WTC11 (cell line): Measurements from ENCODE around the gene GDI1. TPM values are rescaled to one million over a fixed set of nuclear protein-coding genes. Genes with fewer than 3 reads are reported as not detected.

ENCODE experiments used
- ATAC-seq: fragments of 200-7000 bp; cut with Tn5 transposase; 2 replicates; pipeline ENCODE4 v1.10.0; 2021; ENCODE audit warnings: mild to moderate bottlenecking, moderate library complexity
- CTCF ChIA-PET: fragments of 300-600 bp; sonication (Branson Sonifier 250); formaldehyde crosslinking; loops from one replicate; lab custom pipeline; 2021; ENCODE audit warnings: antibody characterized with exemption; lab: Charles Lee
- POLR2A ChIA-PET: fragments of 350-600 bp; sonication (Branson Sonifier 250); formaldehyde crosslinking; loops from one replicate; lab custom pipeline; 2021; ENCODE audit warnings: antibody characterized with exemption; lab: Charles Lee
- DNase-seq: peaks from one replicate; pipeline ENCODE4 v3.0.0; 2021; ENCODE audit warnings: low spot score
- H3K27ac Mint-ChIP-seq: 2 replicates; pipeline ENCODE4 v1.8.0; 2021; ENCODE audit warnings: mixed read lengths
- H3K27me3 Mint-ChIP-seq: 2 replicates; pipeline ENCODE4 v1.8.0; 2021; ENCODE audit warnings: low read depth, mild to moderate bottlenecking, moderate library complexity, mixed read lengths
- H3K36me3 Mint-ChIP-seq: 2 replicates; pipeline ENCODE4 v1.8.0; 2021; ENCODE audit warnings: mixed read lengths
- H3K4me1 Mint-ChIP-seq: 2 replicates; pipeline ENCODE4 v1.8.0; 2022; ENCODE audit warnings: mixed read lengths
- H3K4me3 Mint-ChIP-seq: 2 replicates; pipeline ENCODE4 v1.8.0; 2021; ENCODE audit warnings: mild to moderate bottlenecking, moderate library complexity, mixed read lengths
- H3K9me3 Mint-ChIP-seq: 2 replicates; pipeline ENCODE4 v1.8.0; 2021; ENCODE audit warnings: mixed read lengths
- CREM ChIP-seq: sonication (generic); formaldehyde crosslinking; IDR thresholded peaks from 2 replicates; pipeline ENCODE4 v1.8.1; 2022; ENCODE audit warnings: mild to moderate bottlenecking, missing genetic modification reagents, moderate library complexity
- ELF4 ChIP-seq: sonication (generic); formaldehyde crosslinking; IDR thresholded peaks from 2 replicates; pipeline ENCODE4 v1.8.1; 2022; ENCODE audit warnings: low read depth, mild to moderate bottlenecking, moderate library complexity, missing genetic modification reagents
- ESRRA ChIP-seq: sonication (generic); formaldehyde crosslinking; IDR thresholded peaks from 2 replicates; pipeline ENCODE4 v1.8.1; 2022; ENCODE audit warnings: mild to moderate bottlenecking, missing genetic modification reagents, borderline replicate concordance
- GRHL2 ChIP-seq: fragments of 250-450 bp; sonication (Bioruptor Pico); IDR thresholded peaks from 2 replicates; pipeline ENCODE4 v1.8.0; 2022; ENCODE audit warnings: mild to moderate bottlenecking, moderate library complexity; ENCODE audit not compliant: insufficient replicate concordance, severe bottlenecking
- NR2C2 ChIP-seq: sonication (generic); formaldehyde crosslinking; IDR thresholded peaks from 2 replicates; pipeline ENCODE4 v1.8.0; 2022; ENCODE audit warnings: mild to moderate bottlenecking, missing genetic modification reagents
- SMAD3 ChIP-seq: sonication (generic); formaldehyde crosslinking; IDR thresholded peaks from 2 replicates; pipeline ENCODE4 v1.8.0; 2022; ENCODE audit warnings: missing genetic modification reagents, mild to moderate bottlenecking, borderline replicate concordance
- TEAD1 ChIP-seq: sonication (generic); formaldehyde crosslinking; IDR thresholded peaks from 2 replicates; pipeline ENCODE4 v1.8.0; 2022; ENCODE audit warnings: mild to moderate bottlenecking, missing genetic modification reagents
- ZNF138 ChIP-seq: sonication (generic); formaldehyde crosslinking; conservative IDR thresholded peaks from 2 replicates; pipeline ENCODE4 v1.8.1; 2022; ENCODE audit warnings: mild to moderate bottlenecking, moderate library complexity, missing genetic modification reagents
- ZNF671 ChIP-seq: fragments of 250-450 bp; sonication (Bioruptor Pico); IDR thresholded peaks from 2 replicates; pipeline ENCODE4 v1.8.0; 2021; ENCODE audit warnings: mild to moderate bottlenecking
- total RNA-seq: library from RNA; stranded (reverse); gene quantifications from 3 replicates; pipeline ENCODE4 v1.2.3, GENCODE V29; 2021
- TF ChIP-seq, protein P1 (sequence below): sonication (generic); formaldehyde crosslinking; IDR thresholded peaks from 2 replicates; pipeline ENCODE4 v1.8.0; 2022; ENCODE audit warnings: mild to moderate bottlenecking, missing genetic modification reagents
- TF ChIP-seq, protein P2 (sequence below): fragments of 250-450 bp; sonication (Bioruptor Pico); IDR thresholded peaks from 2 replicates; pipeline ENCODE4 v1.9.0; 2021; ENCODE audit warnings: moderate library complexity, mild to moderate bottlenecking, inconsistent platforms, borderline replicate concordance
- TF ChIP-seq, protein P3 (sequence below): fragments of 250-450 bp; sonication (Bioruptor Pico); conservative IDR thresholded peaks from 2 replicates; pipeline ENCODE4 v1.9.0; 2021; ENCODE audit warnings: mild to moderate bottlenecking
- TF ChIP-seq, protein P4 (sequence below): fragments of 250-450 bp; sonication (Bioruptor Pico); IDR thresholded peaks from 2 replicates; pipeline ENCODE4 v1.9.0; 2021; ENCODE audit warnings: mild to moderate bottlenecking, borderline replicate concordance
- TF ChIP-seq, protein P5 (sequence below): fragments of 250-450 bp; sonication (Bioruptor Pico); IDR thresholded peaks from 2 replicates; pipeline ENCODE4 v2.1.2; 2022; ENCODE audit warnings: mild to moderate bottlenecking, moderate library complexity

Gene GDI1
- total RNA-seq, 1 experiment from 2014 or later = 108 TPM

DNA sequence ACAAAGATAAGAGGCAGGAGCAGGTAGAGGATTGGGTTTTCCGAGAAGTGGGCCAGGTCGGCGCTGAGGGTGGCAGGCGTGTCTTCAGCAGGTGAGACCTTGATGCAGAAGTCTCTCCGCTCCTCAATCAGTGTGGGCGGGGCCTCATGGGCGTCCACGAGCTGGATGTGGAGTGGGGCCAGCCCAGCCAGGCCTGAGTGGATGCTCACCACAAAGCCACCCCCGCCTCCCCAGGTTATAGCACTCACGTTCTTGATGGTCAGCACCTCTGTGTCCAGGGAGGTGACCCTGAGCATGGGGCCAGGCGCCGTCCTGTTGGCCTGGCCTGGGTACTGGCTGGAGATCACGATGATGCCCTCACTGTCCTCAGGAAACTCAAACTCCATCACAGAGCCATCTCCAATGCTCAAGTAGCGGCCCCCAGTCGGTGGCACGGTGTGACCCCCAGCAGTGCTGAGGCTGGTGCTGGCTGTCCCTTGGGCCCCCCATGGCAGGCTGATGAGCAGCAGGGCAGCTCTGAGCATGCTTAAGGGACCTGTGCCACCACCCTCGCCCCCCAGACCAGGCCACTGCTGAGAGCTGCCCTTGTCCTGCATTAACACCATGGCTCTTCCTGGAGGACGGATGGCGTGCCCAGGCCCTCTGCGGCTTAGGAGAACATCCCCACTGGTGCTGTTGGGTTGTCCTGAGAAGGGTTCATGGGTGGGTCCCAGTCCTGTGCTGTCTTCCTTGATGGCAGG lies 51.6 kb downstream of the GDI1 start:
- ChIA-PET POLR2A (interaction anchor here (1.2 kb wide), 1 partner anchor 39 kb away, joined by 5 read pairs; no protein-coding TSS in a partner anchor), CTCF (no interaction called here)
- TF ChIP-seq ZNF671 (no peak), ESRRA (no peak), GRHL2 (CRISPR knock-in tag) (no peak), CREM (no peak), SMAD3 (CRISPR knock-in tag) (no peak), ZNF138 (no peak), ELF4 (CRISPR knock-in tag) (no peak), TEAD1 (CRISPR knock-in tag) (no peak), NR2C2 (CRISPR knock-in tag) (no peak)
- TF ChIP-seq, protein P1, sequence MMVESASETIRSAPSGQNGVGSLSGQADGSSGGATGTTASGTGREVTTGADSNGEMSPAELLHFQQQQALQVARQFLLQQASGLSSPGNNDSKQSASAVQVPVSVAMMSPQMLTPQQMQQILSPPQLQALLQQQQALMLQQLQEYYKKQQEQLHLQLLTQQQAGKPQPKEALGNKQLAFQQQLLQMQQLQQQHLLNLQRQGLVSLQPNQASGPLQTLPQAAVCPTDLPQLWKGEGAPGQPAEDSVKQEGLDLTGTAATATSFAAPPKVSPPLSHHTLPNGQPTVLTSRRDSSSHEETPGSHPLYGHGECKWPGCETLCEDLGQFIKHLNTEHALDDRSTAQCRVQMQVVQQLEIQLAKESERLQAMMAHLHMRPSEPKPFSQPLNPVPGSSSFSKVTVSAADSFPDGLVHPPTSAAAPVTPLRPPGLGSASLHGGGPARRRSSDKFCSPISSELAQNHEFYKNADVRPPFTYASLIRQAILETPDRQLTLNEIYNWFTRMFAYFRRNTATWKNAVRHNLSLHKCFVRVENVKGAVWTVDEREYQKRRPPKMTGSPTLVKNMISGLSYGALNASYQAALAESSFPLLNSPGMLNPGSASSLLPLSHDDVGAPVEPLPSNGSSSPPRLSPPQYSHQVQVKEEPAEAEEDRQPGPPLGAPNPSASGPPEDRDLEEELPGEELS = no peak
- TF ChIP-seq, protein P2, sequence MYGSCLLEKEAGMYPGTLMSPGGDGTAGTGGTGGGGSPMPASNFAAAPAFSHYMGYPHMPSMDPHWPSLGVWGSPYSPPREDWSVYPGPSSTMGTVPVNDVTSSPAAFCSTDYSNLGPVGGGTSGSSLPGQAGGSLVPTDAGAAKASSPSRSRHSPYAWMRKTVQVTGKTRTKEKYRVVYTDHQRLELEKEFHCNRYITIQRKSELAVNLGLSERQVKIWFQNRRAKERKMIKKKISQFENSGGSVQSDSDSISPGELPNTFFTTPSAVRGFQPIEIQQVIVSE = no peak
- TF ChIP-seq, protein P3, sequence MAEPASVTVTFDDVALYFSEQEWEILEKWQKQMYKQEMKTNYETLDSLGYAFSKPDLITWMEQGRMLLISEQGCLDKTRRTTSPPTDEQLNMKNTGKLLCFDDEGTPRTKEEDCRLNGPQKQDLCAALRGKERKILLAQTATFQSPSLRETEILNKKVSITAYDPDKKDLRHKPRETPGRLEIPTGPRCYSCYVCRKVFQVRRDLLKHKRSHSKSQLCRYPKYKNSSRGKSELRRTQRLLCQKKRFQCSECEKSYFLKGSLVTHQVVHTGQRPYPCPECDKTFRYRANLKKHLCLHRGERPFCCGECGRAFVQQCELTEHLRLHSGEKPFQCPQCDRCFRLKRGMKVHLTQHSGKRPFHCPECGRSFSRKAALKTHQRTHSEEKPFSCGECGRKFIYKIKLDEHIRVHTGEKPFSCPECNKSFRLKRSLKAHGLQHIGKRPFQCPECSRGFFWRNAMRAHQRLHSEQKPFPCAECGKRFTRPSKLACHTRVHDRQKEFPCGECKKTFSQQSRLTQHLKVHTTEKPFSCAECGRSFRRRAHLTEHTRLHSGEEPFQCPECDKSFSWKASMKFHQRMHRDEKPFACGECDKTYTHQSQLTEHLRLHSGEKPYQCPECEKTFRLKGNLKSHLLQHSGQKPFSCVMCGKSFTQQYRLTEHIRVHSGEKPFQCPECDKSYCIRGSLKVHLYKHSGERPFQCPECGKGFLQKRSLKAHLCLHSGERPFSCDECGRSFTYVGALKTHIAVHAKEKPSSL (CRISPR knock-in tag) = no peak
- TF ChIP-seq, protein P4, sequence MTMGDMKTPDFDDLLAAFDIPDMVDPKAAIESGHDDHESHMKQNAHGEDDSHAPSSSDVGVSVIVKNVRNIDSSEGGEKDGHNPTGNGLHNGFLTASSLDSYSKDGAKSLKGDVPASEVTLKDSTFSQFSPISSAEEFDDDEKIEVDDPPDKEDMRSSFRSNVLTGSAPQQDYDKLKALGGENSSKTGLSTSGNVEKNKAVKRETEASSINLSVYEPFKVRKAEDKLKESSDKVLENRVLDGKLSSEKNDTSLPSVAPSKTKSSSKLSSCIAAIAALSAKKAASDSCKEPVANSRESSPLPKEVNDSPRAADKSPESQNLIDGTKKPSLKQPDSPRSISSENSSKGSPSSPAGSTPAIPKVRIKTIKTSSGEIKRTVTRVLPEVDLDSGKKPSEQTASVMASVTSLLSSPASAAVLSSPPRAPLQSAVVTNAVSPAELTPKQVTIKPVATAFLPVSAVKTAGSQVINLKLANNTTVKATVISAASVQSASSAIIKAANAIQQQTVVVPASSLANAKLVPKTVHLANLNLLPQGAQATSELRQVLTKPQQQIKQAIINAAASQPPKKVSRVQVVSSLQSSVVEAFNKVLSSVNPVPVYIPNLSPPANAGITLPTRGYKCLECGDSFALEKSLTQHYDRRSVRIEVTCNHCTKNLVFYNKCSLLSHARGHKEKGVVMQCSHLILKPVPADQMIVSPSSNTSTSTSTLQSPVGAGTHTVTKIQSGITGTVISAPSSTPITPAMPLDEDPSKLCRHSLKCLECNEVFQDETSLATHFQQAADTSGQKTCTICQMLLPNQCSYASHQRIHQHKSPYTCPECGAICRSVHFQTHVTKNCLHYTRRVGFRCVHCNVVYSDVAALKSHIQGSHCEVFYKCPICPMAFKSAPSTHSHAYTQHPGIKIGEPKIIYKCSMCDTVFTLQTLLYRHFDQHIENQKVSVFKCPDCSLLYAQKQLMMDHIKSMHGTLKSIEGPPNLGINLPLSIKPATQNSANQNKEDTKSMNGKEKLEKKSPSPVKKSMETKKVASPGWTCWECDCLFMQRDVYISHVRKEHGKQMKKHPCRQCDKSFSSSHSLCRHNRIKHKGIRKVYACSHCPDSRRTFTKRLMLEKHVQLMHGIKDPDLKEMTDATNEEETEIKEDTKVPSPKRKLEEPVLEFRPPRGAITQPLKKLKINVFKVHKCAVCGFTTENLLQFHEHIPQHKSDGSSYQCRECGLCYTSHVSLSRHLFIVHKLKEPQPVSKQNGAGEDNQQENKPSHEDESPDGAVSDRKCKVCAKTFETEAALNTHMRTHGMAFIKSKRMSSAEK (CRISPR knock-in tag) = no peak
- TF ChIP-seq, protein P5, sequence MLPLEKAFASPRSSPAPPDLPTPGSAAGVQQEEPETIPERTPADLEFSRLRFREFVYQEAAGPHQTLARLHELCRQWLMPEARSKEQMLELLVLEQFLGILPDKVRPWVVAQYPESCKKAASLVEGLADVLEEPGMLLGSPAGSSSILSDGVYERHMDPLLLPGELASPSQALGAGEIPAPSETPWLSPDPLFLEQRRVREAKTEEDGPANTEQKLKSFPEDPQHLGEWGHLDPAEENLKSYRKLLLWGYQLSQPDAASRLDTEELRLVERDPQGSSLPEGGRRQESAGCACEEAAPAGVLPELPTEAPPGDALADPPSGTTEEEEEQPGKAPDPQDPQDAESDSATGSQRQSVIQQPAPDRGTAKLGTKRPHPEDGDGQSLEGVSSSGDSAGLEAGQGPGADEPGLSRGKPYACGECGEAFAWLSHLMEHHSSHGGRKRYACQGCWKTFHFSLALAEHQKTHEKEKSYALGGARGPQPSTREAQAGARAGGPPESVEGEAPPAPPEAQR (CRISPR knock-in tag) = no peak
- DNase-seq (no peak), ATAC-seq (no peak)
- Mint-ChIP-seq H3K27ac (no peak overlapping the region), H3K4me1 (peaks cover 4% of the 10 kb centered on the region; the same call in 1 of the 2 replicates), H3K4me3 (no peak overlapping the region), H3K36me3 (no peaks in the 10 kb centered on the region; the same call in 1 of the 2 replicates), H3K9me3 (no peaks in the 10 kb centered on the region), H3K27me3 (peaks cover 5% of the 10 kb centered on the region; the same call in 1 of the 2 replicates)
